GM12878 (cell line): ENCODE results near the gene DGKB.

ENCODE experiments used
- CHD2 ChIP-seq: IDR thresholded peaks from 2 replicates; pipeline ENCODE4 v1.6.1; 2011; ENCODE audit warnings: low read depth, low read length, improper control_type of control experiment, borderline replicate concordance
- CTCF ChIP-seq, 3 experiments: IDR thresholded peaks in 2 of 3; conservative IDR thresholded peaks in 1 of 3; 2 replicates each; pipeline ENCODE4 v1.5.1; 2011; ENCODE audit warnings: low read depth in 3 of 3, low read length in 3 of 3, mild to moderate bottlenecking in 3 of 3, control low read depth in 2 of 3, moderate library complexity in 2 of 3, inconsistent platforms in 1 of 3, mixed read lengths in 1 of 3; ENCODE audit not compliant: control insufficient read depth in 2 of 3, insufficient read depth in 1 of 3; ENCODE audit errors: extremely low read depth in 1 of 3
- FOXK2 ChIP-seq: fragments of 450-650 bp; IDR thresholded peaks from 2 replicates; pipeline ENCODE4 v1.6.1; 2017; ENCODE audit warnings: mild to moderate bottlenecking, moderate library complexity
- JUNB ChIP-seq: IDR thresholded peaks from 2 replicates; pipeline ENCODE4 v1.6.1; 2016; ENCODE audit warnings: antibody characterized with exemption, mild to moderate bottlenecking
- JUND ChIP-seq: IDR thresholded peaks from 2 replicates; pipeline ENCODE4 v1.6.1; 2012; ENCODE audit warnings: low read depth, mild to moderate bottlenecking, low read length, improper control_type of control experiment, moderate library complexity
- MTA2 ChIP-seq: fragments of 450-650 bp; IDR thresholded peaks from 2 replicates; pipeline ENCODE4 v1.6.1; 2016; ENCODE audit warnings: low read depth, mild to moderate bottlenecking, moderate library complexity
- NRF1 ChIP-seq: conservative IDR thresholded peaks from 2 replicates; pipeline ENCODE4 v1.6.1; 2011; ENCODE audit warnings: mild to moderate bottlenecking, low read depth, low read length, improper control_type of control experiment
- POLR2A ChIP-seq: IDR thresholded peaks from 2 replicates; pipeline ENCODE4 v1.6.1; 2011; ENCODE audit warnings: low read depth, mild to moderate bottlenecking, low read length
- REST ChIP-seq: IDR thresholded peaks from 2 replicates; pipeline ENCODE4 v1.6.1; 2012; ENCODE audit warnings: mild to moderate bottlenecking, low read depth, low read length
- SIN3A ChIP-seq: IDR thresholded peaks from 2 replicates; pipeline ENCODE4 v1.6.1; 2012; ENCODE audit warnings: low read depth, low read length, improper control_type of control experiment
- STAT3 ChIP-seq: IDR thresholded peaks from 2 replicates; pipeline ENCODE4 v1.6.1; 2011; ENCODE audit warnings: low read depth, low read length, improper control_type of control experiment
- TBL1XR1 ChIP-seq: IDR thresholded peaks from 2 replicates; pipeline ENCODE4 v1.6.1; 2012; ENCODE audit warnings: low read depth, low read length, improper control_type of control experiment
- ZBED1 ChIP-seq: IDR thresholded peaks from 2 replicates; pipeline ENCODE4 v1.6.1; 2016; ENCODE audit warnings: borderline replicate concordance
- ZNF274 ChIP-seq: IDR thresholded peaks from one replicate; pipeline ENCODE4 v1.8.0; 2011; ENCODE audit not compliant: insufficient read length, insufficient read depth

GRCh38 chr7:14286036-14286435 lies 616.5 kb downstream of the DGKB start:
- no peak for TF ChIP-seq CHD2
- TF ChIP-seq POLR2A, result no peak
- no peak for TF ChIP-seq JUNB
- no peak for TF ChIP-seq ZNF274
- TF ChIP-seq JUND, result no peak
- TF ChIP-seq MTA2, result no peak
- no peak for TF ChIP-seq SIN3A
- TF ChIP-seq CTCF (IDR thresholded peaks at IDR 0.05 in 2 of 3, conservative IDR thresholded peaks at IDR 0.05 in 1 of 3; ENCODE audit: control insufficient read depth in 2 of 3, extremely low read depth in 1 of 3, insufficient read depth in 1 of 3, low read depth in 3 of 3, low read length in 3 of 3), result no peak
- no peak for TF ChIP-seq STAT3
- no peak for TF ChIP-seq FOXK2
- no peak for TF ChIP-seq REST
- TF ChIP-seq TBL1XR1, result no peak
- TF ChIP-seq ZBED1, result no peak
- no peak for TF ChIP-seq NRF1
